Measurements from ENCODE around the gene ASNS. TPM values are rescaled to one million over a fixed set of nuclear protein-coding genes. Genes with fewer than 3 reads are reported as not detected.
"Not testable (repeated sequence)": the region's sequence is repeated elsewhere in the genome, so short reads cannot be mapped to it uniquely, and the experiment has no call there.

ASNS gene
- total and polyA plus RNA-seq, 2 of the 4 experiments (the other 2 are of a cell fraction), result 36.6 to 39.4 TPM

- H4K5ac ChIP-seq (ENCODE audit: low read depth, low read length); H3K14ac ChIP-seq (replicated peaks; ENCODE audit: low read depth, low read length); H3K79me1 ChIP-seq (ENCODE audit: low read depth in 1 of 2, low read length in 2 of 2); dilution Hi-C loops (cut with HindIII; ENCODE audit: low sequenced_read_pairs, unreplicated experiment); H3K56ac ChIP-seq (ENCODE audit: extremely low read depth, insufficient read depth, low read length); H2BK120ac ChIP-seq (ENCODE audit: low read depth, low read length); BruUV-seq (replicated peaks); H3K4ac ChIP-seq (ENCODE audit: low read depth, low read length); H3K9me1 ChIP-seq (ENCODE audit: insufficient read depth, low read length); in situ Hi-C loops (cut with MboI; ENCODE audit: low sequenced_read_pairs); H2BK15ac ChIP-seq (ENCODE audit: low read depth, low read length); H3K23ac ChIP-seq (ENCODE audit: low read depth, low read length); DNase-seq; intact Hi-C loops (cut with micrococcal nuclease); H3K18ac ChIP-seq (ENCODE audit: low read depth, low read length); H3K27me3 ChIP-seq (ENCODE audit: control insufficient read depth, insufficient read depth, low read length); H2AK5ac ChIP-seq (ENCODE audit: low read depth, low read length); H2AK9ac ChIP-seq (replicated peaks; ENCODE audit: low read depth, low read length, poor library complexity); H3K36me3 ChIP-seq (ENCODE audit: control insufficient read depth, insufficient read depth, low read length); H4K20me1 ChIP-seq (ENCODE audit: insufficient read depth, low read length); POLR2A ChIA-PET (ENCODE audit: unreplicated experiment); H3K4me1 ChIP-seq (ENCODE audit: control insufficient read depth, insufficient read depth, low read length); H3K27ac ChIP-seq (ENCODE audit: insufficient read depth, low read length); CTCF ChIA-PET; ATAC-seq (ENCODE audit: low read depth); H3K9me3 ChIP-seq (ENCODE audit: control insufficient read depth, insufficient read depth, low read length); H2AFZ ChIP-seq (replicated peaks; ENCODE audit: low read length, poor library complexity); H2BK5ac ChIP-seq (ENCODE audit: low read depth, low read length, poor library complexity, severe bottlenecking); H3K4me2 ChIP-seq (ENCODE audit: low read depth, low read length); H2BK20ac ChIP-seq (ENCODE audit: low read depth, low read length); H3K4me3 ChIP-seq (ENCODE audit: insufficient read depth, low read depth, low read length); H4K8ac ChIP-seq (ENCODE audit: low read depth in 2 of 2, low read length in 2 of 2); H4K91ac ChIP-seq (ENCODE audit: insufficient read depth, low read depth, low read length); H3K9ac ChIP-seq (ENCODE audit: low read depth, low read length): not testable (repeated sequence)
- no CpG with 5 or more reads among the region's 3 CpGs for WGBS, 2 experiments (ENCODE audit: extremely low coverage in 2 of 2, insufficient read length in 1 of 2)
Measured at GRCh38 chr7:97879527-97879926, 7.3 kb upstream of the ASNS start.

GRCh38 chr7:97874894-97875293 lies 2.7 kb upstream of the ASNS start:
- CTCF ChIA-PET; H3K4ac ChIP-seq (ENCODE audit: low read depth, low read length); H4K91ac ChIP-seq (ENCODE audit: insufficient read depth, low read depth, low read length); H4K20me1 ChIP-seq (ENCODE audit: insufficient read depth, low read length); H3K4me1 ChIP-seq (ENCODE audit: control insufficient read depth, insufficient read depth, low read length); H2BK15ac ChIP-seq (ENCODE audit: low read depth, low read length); H3K4me3 ChIP-seq (ENCODE audit: insufficient read depth, low read depth, low read length); DNase-seq; H2AK5ac ChIP-seq (ENCODE audit: low read depth, low read length); H3K56ac ChIP-seq (ENCODE audit: extremely low read depth, insufficient read depth, low read length); H3K18ac ChIP-seq (ENCODE audit: low read depth, low read length); dilution Hi-C loops (cut with HindIII; ENCODE audit: low sequenced_read_pairs, unreplicated experiment); H3K23ac ChIP-seq (ENCODE audit: low read depth, low read length); BruUV-seq (replicated peaks); ATAC-seq (ENCODE audit: low read depth); H2AK9ac ChIP-seq (replicated peaks; ENCODE audit: low read depth, low read length, poor library complexity); H3K27me3 ChIP-seq (ENCODE audit: control insufficient read depth, insufficient read depth, low read length); H3K9ac ChIP-seq (ENCODE audit: low read depth, low read length); H3K9me1 ChIP-seq (ENCODE audit: insufficient read depth, low read length); H2AFZ ChIP-seq (replicated peaks; ENCODE audit: low read length, poor library complexity); H4K8ac ChIP-seq (ENCODE audit: low read depth in 2 of 2, low read length in 2 of 2); H3K9me3 ChIP-seq (ENCODE audit: control insufficient read depth, insufficient read depth, low read length); H3K36me3 ChIP-seq (ENCODE audit: control insufficient read depth, insufficient read depth, low read length); H3K27ac ChIP-seq (ENCODE audit: insufficient read depth, low read length); H3K4me2 ChIP-seq (ENCODE audit: low read depth, low read length); H4K5ac ChIP-seq (ENCODE audit: low read depth, low read length); H3K14ac ChIP-seq (replicated peaks; ENCODE audit: low read depth, low read length); POLR2A ChIA-PET (ENCODE audit: unreplicated experiment); H2BK5ac ChIP-seq (ENCODE audit: low read depth, low read length, poor library complexity, severe bottlenecking); H2BK20ac ChIP-seq (ENCODE audit: low read depth, low read length); H2BK120ac ChIP-seq (ENCODE audit: low read depth, low read length): not testable (repeated sequence)
- in situ Hi-C loops (cut with MboI; ENCODE audit: low sequenced_read_pairs), result loop anchor here (25.0 kb wide), 1 partner anchor 287 kb away; no protein-coding TSS in a partner anchor
- H3K79me1 ChIP-seq (ENCODE audit: low read depth in 1 of 2, low read length in 2 of 2), result peaks cover 2 to 14% of the 10 kb centered on the region in 2 experiments; a peak in 2 of 4 replicates
- intact Hi-C loops (cut with micrococcal nuclease), result loop anchor here (5.0 kb wide), 1 partner anchor 52 kb away; no protein-coding TSS in a partner anchor
- WGBS, 2 experiments (ENCODE audit: extremely low coverage in 2 of 2, insufficient read length in 1 of 2), result 33% methylated on average over 2 of the region's 4 CpGs; no CpG with 5 or more reads in 1 of the 2 experiments

Measured in IMR-90 (cell line).